Measurements from ENCODE around the gene NID2.

NID2 gene

DNA sequence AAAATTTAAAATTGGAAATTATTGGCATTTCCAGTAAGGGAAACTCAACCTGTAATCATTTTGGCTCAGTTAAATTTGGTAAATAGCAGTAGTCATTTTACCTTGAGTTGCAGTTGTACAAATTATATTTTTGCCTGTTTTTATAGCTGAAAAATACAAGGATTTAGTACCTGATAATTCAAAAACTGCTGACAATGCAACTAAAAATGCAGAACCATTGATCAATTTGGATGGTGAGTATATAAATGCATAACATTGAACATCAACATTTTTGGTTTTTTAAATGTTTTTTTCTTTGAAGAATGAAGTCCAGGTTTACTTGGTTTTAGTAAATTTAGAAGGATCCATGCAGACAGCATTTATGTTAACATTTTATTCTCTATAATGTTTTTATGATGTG lies 70.5 kb downstream of the NID2 start:
- no peak for DNase-seq

GRCh38 chr14:51996148-51996746 lies 72.6 kb downstream of the NID2 start:
- peak; percentile 12 for DNase-seq

DNA sequence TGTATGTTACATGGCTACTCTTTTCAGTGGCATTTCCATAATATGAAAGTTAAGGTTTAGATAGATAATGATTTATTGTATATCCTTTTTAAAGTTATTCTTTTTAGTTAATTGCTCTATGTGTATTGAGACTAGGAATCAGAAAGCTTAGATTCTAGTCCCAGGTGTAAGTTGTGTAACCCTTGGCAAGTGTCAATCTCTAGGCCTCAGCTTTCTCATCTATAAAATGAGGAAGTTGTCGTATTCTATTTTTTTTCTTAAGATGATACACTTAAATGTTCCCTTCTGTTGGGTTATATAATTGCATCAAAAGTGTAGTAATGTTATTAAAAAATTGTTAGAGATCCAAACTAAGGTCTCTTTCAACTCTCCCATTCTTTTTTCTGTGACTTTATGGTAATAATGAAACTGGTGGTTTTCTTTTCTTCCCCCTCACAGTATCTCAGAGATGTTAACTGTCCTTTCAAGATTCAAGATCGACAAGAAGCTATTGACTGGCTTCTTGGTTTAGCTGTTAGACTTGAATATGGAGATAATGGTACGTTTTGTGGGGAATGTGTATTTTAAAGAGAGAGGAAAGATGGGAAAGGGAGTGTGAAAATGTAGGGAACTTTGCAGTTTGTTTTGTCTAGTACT lies 75.5 kb downstream of the NID2 start:
- no peak for DNase-seq

DNA sequence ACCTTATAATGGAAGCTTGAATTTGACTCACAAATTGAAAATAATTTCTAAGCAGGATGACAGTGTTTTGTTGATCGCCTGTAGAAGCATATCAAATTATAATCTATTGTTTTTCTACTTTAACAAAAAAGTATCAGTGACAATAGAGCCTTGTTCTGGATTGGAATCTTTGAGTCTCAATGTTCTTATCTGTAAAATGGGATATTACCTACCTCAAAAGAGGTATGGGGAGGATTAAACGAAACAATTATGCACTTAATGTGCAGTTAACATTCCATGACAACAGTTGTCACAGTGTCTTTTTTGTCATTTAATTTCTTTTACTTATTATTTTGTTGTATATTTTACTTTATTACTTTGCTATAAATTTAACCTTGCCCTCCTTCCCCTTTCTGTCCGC lies 78.4 kb downstream of the NID2 start:
- DNase-seq = no peak

DNA sequence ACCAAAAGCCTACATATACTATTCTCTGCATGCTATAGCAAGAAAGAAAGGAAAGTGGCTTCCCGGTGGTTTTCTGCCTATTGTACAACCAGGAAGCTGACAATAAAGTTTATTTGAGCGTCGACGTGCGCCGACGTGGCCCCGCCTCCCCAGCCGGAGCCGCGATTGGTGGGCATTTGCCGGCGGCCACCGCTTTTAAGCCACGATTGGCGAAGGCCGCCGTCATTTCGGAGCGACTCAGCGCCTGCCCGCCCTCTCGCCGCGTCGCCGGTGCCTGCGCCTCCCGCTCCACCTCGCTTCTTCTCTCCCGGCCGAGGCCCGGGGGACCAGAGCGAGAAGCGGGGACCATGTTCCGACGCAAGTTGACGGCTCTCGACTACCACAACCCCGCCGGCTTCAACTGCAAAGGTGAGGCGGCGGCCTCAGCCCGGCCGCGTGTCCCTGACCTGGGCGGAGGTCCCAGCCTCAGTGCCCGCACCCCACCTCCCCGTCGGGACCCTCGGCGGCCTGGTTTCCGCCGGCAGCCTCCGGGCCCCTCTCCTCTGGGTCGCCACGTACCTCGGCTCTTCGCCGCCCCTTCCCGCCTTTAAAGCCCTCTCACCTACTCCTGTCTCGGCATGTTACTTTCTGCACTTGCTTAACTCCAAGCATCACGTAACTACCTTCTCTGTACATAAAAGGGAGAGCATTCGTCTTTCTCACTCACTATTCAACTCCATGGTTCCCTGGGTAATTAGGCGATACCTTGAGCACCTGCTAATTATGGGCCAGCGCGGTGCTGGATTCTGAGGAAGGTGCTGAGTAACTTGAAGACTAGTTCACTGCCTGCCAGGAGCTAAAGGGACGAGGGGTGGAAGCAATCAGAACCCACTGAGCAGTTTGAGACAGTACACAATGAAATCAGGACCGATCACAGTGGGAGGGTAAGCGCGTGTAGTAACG lies 79.3 kb downstream of the NID2 start, which contains the start of gene RTRAF:
TSS of gene RTRAF (plus strand) at position 254 of the 942 bp plus-strand sequence. CDS start at position 348, 94 bp downstream.
- DNase-seq = peak; percentile 94

DNA sequence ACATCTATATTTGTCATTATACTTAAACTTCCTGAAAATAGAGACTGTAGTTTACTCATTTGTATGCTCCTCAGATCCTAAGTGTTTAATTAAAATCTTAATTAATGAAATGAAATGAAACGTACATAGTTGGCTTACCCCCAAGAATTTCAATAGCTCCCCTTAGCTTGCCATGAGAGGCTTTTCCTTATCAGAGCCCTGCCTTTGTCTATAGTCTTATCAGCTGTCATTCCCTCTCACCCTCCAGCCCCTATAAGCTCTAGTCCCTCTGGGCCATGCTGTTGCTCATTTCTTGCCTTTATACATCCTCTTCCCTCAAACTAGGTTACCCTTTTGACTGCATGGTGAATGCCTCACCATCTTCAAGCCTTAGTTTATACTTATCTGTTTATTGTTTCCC lies 80.6 kb downstream of the NID2 start:
- peak; percentile 23 for DNase-seq

DNA sequence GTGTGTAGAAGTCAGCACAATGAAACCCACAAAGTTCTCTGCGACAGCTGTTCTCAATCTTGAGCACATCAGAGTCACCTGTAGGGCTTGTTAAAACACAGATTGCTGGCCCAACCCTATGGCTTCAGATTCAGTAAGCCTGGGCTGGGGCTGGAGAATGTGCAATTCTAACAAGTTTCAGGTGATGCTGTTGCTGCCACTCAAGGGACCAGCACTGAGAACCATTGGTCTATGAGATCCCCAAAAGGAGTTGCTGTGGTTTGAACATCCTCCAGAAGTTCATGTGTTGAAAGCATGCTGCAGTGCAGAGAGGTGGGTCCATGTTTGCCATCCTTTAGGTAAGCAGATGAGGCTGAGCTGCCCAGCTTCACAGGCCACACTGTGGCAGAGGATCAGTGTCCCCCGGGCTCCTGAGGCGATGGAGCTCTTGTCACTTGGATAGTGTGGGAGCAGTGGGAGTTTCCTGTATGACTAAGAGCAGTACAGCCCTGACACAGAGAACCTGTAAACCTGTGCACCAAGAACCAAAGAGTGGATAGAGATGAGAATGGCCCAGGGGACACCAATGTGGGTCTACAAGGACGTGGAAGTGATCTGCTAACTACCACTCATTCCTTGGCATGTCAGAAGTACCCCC lies 87.5 kb downstream of the NID2 start:
- no peak for DNase-seq

- DNase-seq = peak; percentile 80
Measured at GRCh38 chr14:51979088-51979709, 89.7 kb downstream of the NID2 start.

GRCh38 chr14:51978681-51979085 lies 90.2 kb downstream of the NID2 start:
- no peak for DNase-seq

DNA sequence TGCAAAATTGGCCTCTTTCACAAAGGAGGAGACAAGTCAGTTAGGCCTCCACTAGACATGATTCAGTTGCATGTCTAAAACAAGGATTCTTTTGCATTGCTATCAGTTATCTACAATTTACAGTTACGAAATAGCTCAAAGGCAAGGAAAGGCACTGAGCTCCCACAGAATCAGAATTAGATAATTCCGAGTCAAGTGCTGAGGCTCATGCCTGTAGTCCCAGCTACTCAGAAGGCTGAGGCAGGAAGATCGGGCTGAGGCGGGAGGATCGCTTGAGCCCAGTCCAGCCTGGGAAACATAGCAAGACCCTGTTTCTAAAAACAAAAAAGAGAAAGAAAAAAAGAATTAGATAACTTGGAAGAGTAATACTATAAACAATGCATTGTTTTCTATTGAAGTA lies 91.8 kb downstream of the NID2 start:
- no peak for DNase-seq

GRCh38 chr14:51972566-51972965 lies 96.3 kb downstream of the NID2 start:
- no peak for DNase-seq

- DNase-seq = no peak
Measured at GRCh38 chr14:51969852-51970540, 98.9 kb downstream of the NID2 start.

DNA sequence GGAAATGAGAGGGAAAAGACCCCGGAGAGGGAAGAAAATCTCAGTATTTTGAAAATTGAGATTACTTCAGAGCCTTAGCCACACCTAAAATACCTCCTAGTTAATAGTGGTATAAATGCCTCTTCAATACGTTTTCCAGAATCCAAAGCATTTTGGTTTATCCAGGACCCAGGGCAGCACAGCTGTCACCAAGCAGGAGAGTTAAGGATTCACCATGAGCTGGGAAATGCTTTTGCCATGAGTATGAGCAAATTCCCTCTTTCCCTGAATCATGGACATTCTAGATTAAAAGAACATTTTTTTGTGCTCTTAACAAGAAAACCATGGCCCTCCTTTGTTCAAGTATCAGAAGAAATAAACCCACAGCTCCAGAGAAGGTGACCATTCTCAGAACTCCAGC lies 101.3 kb downstream of the NID2 start:
- DNase-seq = no peak

DNA sequence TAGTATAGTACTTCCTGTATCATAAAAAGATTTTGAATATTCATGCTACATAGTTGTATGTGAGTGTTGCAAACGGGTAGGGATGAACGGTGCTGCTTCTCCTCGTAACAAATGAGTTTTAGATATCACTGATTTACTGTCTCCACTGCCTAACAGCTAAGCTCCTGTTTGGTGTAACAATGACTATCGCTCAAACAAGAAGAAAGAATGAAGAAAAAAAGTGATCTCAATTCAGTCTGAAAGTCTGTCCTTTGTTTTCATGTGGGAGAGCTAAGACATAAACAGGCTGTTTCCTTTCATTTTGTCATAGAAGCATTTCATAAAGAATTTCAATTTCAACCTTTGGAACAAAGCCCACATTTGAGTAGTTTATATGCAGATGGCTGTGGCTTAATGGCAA lies 105.6 kb downstream of the NID2 start:
- no peak for DNase-seq

- DNase-seq = no peak
Measured at GRCh38 chr14:51962711-51963110, 106.1 kb downstream of the NID2 start.

- DNase-seq = no peak
Measured at GRCh38 chr14:51960866-51961265, 108.0 kb downstream of the NID2 start.

DNA sequence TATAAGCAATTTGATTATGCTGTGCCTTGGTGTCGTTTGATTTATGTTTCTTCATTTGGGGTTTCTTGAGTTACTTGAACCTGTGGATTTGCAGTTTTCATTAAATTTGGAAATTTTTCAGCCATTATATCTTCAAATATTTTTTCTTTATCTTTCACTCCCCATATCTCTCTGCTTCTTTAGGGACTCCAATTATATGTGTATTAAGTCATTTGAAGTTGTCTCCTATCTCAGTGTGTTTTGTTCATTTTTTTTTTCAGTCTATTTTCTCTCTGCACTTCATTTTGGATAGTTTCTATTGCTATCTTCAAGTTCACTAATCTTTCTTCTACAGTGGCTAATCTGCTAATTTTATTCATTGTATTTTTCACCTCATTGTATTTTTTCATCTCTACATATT lies 108.9 kb downstream of the NID2 start:
- DNase-seq = no peak

DNA sequence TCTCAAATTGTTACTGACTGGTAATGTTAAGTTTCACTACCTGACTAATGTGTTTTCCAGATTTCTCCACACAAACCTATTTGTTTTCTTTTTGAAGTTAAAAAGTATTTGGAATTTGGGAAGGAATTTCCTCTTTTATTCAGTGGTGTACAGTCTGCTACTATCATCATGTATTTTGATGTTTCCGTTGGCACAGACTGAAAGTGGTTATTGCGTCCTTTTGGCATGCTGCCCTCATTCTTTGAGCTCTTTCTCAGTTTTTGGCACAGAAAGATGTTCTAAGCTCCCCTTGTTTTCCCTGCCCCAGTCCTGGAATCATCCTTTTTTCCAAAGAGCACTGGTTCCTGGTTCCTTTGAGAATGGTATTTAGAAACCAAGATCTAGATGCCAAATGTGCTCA lies 110.9 kb downstream of the NID2 start:
- DNase-seq = no peak

Measured in DMS53 (cell line).